GM19372 (cell line): ENCODE data around the gene ELL3.
"Not testable (repeated sequence)": the region's sequence is repeated elsewhere in the genome, so short reads cannot be mapped to it uniquely, and the experiment has no call there.

Experiments used
- ATAC-seq: cut with Tn5 transposase; IDR thresholded peaks from one replicate; pipeline ENCODE4 v1.9.1; 2021; ENCODE audit warnings: mild to moderate bottlenecking, low read depth, moderate library complexity; ENCODE audit not compliant: unreplicated experiment

The ELL3 gene

GRCh38 chr15:43776718-43777266, at the start of gene ELL3:
TSS of gene ELL3 (minus strand) at chr15:43776966. CDS start at chr15:43776901, 65 bp downstream.
- ATAC-seq = peak; percentile 38

- ATAC-seq = no peak
These were observed 49.3 kb upstream of the ELL3 start for GRCh38 chr15:43826029-43826507.

GRCh38 chr15:43825305-43825704, 48.5 kb upstream of the ELL3 start:
- ATAC-seq = not testable (repeated sequence)

GRCh38 chr15:43824302-43825246, 47.8 kb upstream of the ELL3 start, which contains the start of gene MFAP1:
TSS of gene MFAP1 (minus strand) at chr15:43824690. CDS start at chr15:43824569, 121 bp downstream.
- peak; percentile 70 for ATAC-seq

GRCh38 chr15:43821505-43821904, 44.7 kb upstream of the ELL3 start:
- no peak for ATAC-seq

- not testable (repeated sequence) for ATAC-seq
These were observed 38.3 kb upstream of the ELL3 start for GRCh38 chr15:43815064-43815463.

- peak; percentile 57 for ATAC-seq
These were observed 32.4 kb upstream of the ELL3 start for GRCh38 chr15:43808960-43809678.

- no peak for ATAC-seq
These were observed 31.7 kb upstream of the ELL3 start for GRCh38 chr15:43808435-43808950.

- not testable (repeated sequence) for ATAC-seq
These were observed 25.9 kb upstream of the ELL3 start for GRCh38 chr15:43802676-43803075.

- ATAC-seq = peak; percentile 94
These were observed 23.7 kb upstream of the ELL3 start, which contains the start of gene HYPK for GRCh38 chr15:43800286-43801141. TSS of gene HYPK (plus strand) at chr15:43800599. CDS start at chr15:43800623, 24 bp downstream.

GRCh38 chr15:43799945-43800285, 23.1 kb upstream of the ELL3 start, which contains the start of gene SERINC4:
TSS of gene SERINC4 (minus strand) at chr15:43800220. CDS start at chr15:43799986, 234 bp downstream.
- ATAC-seq = no peak

- ATAC-seq = no peak
These were observed 22.6 kb upstream of the ELL3 start for GRCh38 chr15:43799209-43799944.

- no peak for ATAC-seq
These were observed 19.8 kb upstream of the ELL3 start for GRCh38 chr15:43796566-43796965.

GRCh38 chr15:43795997-43796396, 19.2 kb upstream of the ELL3 start:
- ATAC-seq = no peak

GRCh38 chr15:43795197-43795596, 18.4 kb upstream of the ELL3 start:
- ATAC-seq = no peak

- no peak for ATAC-seq
These were observed 17.7 kb upstream of the ELL3 start for GRCh38 chr15:43794269-43795037.

GRCh38 chr15:43793647-43794046, 16.9 kb upstream of the ELL3 start:
- ATAC-seq = no peak
